Omental fat pad (tissue), 4 donors: ENCODE data around the gene NUP54. TPM values are rescaled to one million over a fixed set of nuclear protein-coding genes. Genes with fewer than 3 reads are reported as not detected.

Experiments used
- ATAC-seq: fragments of 150-250 bp; one replicate; pipeline ENCODE4 v1.9.1; 2016; ENCODE audit warnings: mild to moderate bottlenecking, moderate library complexity; ENCODE audit not compliant: low FRiP score
- DNase-seq: peaks from one replicate; pipeline ENCODE4 v3.0.0-alpha.2; 2019; ENCODE audit warnings: low spot score
- CTCF ChIP-seq, 3 donors: fragments of 450-650 bp; IDR thresholded peaks; one replicate each; pipeline ENCODE4 v1.5.1; 2016 to 2017; ENCODE audit warnings: antibody characterized with exemption in 3 of 3, mild to moderate bottlenecking in 3 of 3, moderate library complexity in 2 of 3
- total RNA-seq, 4 donors: library from RNA; depleted of rRNA; stranded (reverse); fragments of >200 nt; gene quantifications; one replicate each; pipeline ENCODE4 v1.1.0, GENCODE V29; 2016

NUP54 gene
- total RNA-seq, result 10 to 100 TPM; 36.0 to 50.1 (median 39.3) TPM

- ATAC-seq, result peak; percentile 99
- DNase-seq, result peak; percentile 88
- TF ChIP-seq CTCF (IDR thresholded peaks at IDR 0.05), result no peak
These were observed at the start of gene NUP54 for GRCh38 chr4:76148142-76148865. TSS of gene NUP54 (minus strand) at chr4:76148397. CDS start at chr4:76148374, 23 bp downstream.

- DNase-seq (no peak), ATAC-seq (no peak)
- TF ChIP-seq CTCF (IDR thresholded peaks at IDR 0.05), result no peak
These were observed 49.0 kb upstream of the NUP54 start for GRCh38 chr4:76197031-76197743.

- TF ChIP-seq CTCF (IDR thresholded peaks at IDR 0.05), result no peak
- ATAC-seq (no peak), DNase-seq (no peak)
These were observed 48.2 kb upstream of the NUP54 start for GRCh38 chr4:76196376-76196775.

- ATAC-seq, result no peak
- no peak for TF ChIP-seq CTCF (IDR thresholded peaks at IDR 0.05)
- no peak for DNase-seq
These were observed 47.1 kb upstream of the NUP54 start for GRCh38 chr4:76195326-76195725.

GRCh38 chr4:76194325-76194724 is 46.1 kb upstream of the NUP54 start:
- ATAC-seq (peak; percentile 91), DNase-seq (no peak)
- no peak for TF ChIP-seq CTCF (IDR thresholded peaks at IDR 0.05)

GRCh38 chr4:76192236-76192635 is 44.0 kb upstream of the NUP54 start:
- no peak for TF ChIP-seq CTCF (IDR thresholded peaks at IDR 0.05)
- DNase-seq, result no peak
- ATAC-seq, result no peak

GRCh38 chr4:76188557-76188956 is 40.4 kb upstream of the NUP54 start:
- DNase-seq (no peak), ATAC-seq (no peak)
- TF ChIP-seq CTCF (IDR thresholded peaks at IDR 0.05), result no peak
